GM06990 (cell line): ENCODE measurements around the gene BDKRB1.

Source experiments
- DNase-seq: peaks from one replicate; pipeline ENCODE4 v3.0.0-alpha.2; 2011; ENCODE audit not compliant: insufficient read length; ENCODE audit errors: extremely low read depth
- H3K27me3 ChIP-seq: replicated peaks from 2 replicates; pipeline ENCODE4 v1.6.0; 2011; ENCODE audit warnings: low read length; ENCODE audit not compliant: control insufficient read depth, insufficient read depth
- H3K36me3 ChIP-seq: 2 replicates; pipeline ENCODE4 v1.5.1; 2011; ENCODE audit warnings: low read length; ENCODE audit not compliant: control insufficient read depth, insufficient read depth
- H3K4me3 ChIP-seq: replicated peaks from 2 replicates; pipeline ENCODE4 v1.5.1; 2011; ENCODE audit warnings: low read depth, mild to moderate bottlenecking, control low read depth, low read length
- CTCF ChIP-seq: IDR thresholded peaks from 2 replicates; pipeline ENCODE4 v1.5.1; 2011; ENCODE audit warnings: low read length, control low read depth, mild to moderate bottlenecking, inconsistent platforms; ENCODE audit not compliant: insufficient read depth, poor library complexity, severe bottlenecking

BDKRB1 gene

GRCh38 chr14:96267916-96268315, 11.9 kb downstream of the BDKRB1 start:
- TF ChIP-seq CTCF, result no peak
- Histone ChIP-seq H3K36me3 (no peaks in the 10 kb centered on the region), H3K4me3 (no peak overlapping the region), H3K27me3 (no peaks in the 10 kb centered on the region; the same call in 1 of the 2 replicates)
- DNase-seq, result no peak

GRCh38 chr14:96268431-96269358, 12.7 kb downstream of the BDKRB1 start:
- Histone ChIP-seq H3K4me3 (no peak overlapping the region), H3K36me3 (no peaks in the 10 kb centered on the region), H3K27me3 (no peaks in the 10 kb centered on the region; the same call in 1 of the 2 replicates)
- no peak for DNase-seq
- no peak for TF ChIP-seq CTCF

GRCh38 chr14:96269359-96269710, 13.3 kb downstream of the BDKRB1 start:
- Histone ChIP-seq H3K36me3 (no peaks in the 10 kb centered on the region), H3K4me3 (no peak overlapping the region), H3K27me3 (no peaks in the 10 kb centered on the region; the same call in 1 of the 2 replicates)
- DNase-seq, result no peak
- no peak for TF ChIP-seq CTCF

GRCh38 chr14:96270565-96271420, 14.8 kb downstream of the BDKRB1 start:
- DNase-seq, result no peak

GRCh38 chr14:96271421-96271762, 15.4 kb downstream of the BDKRB1 start:
- no peak for TF ChIP-seq CTCF
- no peaks in the 10 kb centered on the region for H3K36me3 ChIP-seq
- no peak overlapping the region for H3K4me3 ChIP-seq
- DNase-seq, result no peak
- H3K27me3 ChIP-seq, result no peaks in the 10 kb centered on the region

More at GRCh38 chr14:96270565-96271420, 14.8 kb downstream of the BDKRB1 start:
- Histone ChIP-seq H3K4me3 (no peak overlapping the region), H3K36me3 (no peaks in the 10 kb centered on the region), H3K27me3 (no peaks in the 10 kb centered on the region; the same call in 1 of the 2 replicates)
- no peak for TF ChIP-seq CTCF
